PC-3 (cell line): Measurements from ENCODE around the gene LRRTM3. TPM values are rescaled to one million over a fixed set of nuclear protein-coding genes. Genes with fewer than 3 reads are reported as not detected.

Experiments
- ATAC-seq: fragments of 200-7000 bp; cut with Tn5 transposase; 2 replicates; pipeline ENCODE4 v1.9.1; 2020; ENCODE audit warnings: mild to moderate bottlenecking, moderate library complexity
- BruUV-seq: library from RNA; stranded (reverse); fragments of 400-500 nt; replicated peaks from 2 replicates; lab custom pipeline; 2021; lab: Mats Ljungman, UMichigan
- CTCF ChIA-PET: fragments of 300-600 bp; sonication (Branson Sonifier 250); formaldehyde crosslinking; loops from one replicate; lab custom pipeline; 2022; ENCODE audit warnings: antibody characterized with exemption; lab: Charles Lee
- POLR2A ChIA-PET: fragments of 300-600 bp; sonication (Branson Sonifier 250); formaldehyde crosslinking; loops from one replicate; lab custom pipeline; 2022; ENCODE audit warnings: antibody characterized with exemption; ENCODE audit not compliant: unreplicated experiment; lab: Charles Lee
- DNase-seq: peaks from one replicate; pipeline ENCODE4 v3.0.0-alpha.2; 2015
- H2AFZ ChIP-seq: fragments of 300-600 bp; sonication (generic); 2 replicates; pipeline ENCODE4 v1.6.0; 2016; ENCODE audit warnings: antibody characterized with exemption, low read length
- H3F3A ChIP-seq: fragments of 300-600 bp; sonication (generic); one replicate; pipeline ENCODE4 v1.6.0; 2017; ENCODE audit warnings: antibody characterized with exemption, low read length, control low read depth, mild to moderate bottlenecking; ENCODE audit not compliant: unreplicated experiment
- H3K27ac ChIP-seq: fragments of 300-600 bp; sonication (generic); 2 replicates; pipeline ENCODE4 v1.5.1; 2016; ENCODE audit warnings: mild to moderate bottlenecking, low read length
- H3K27me3 ChIP-seq: fragments of 300-600 bp; sonication (generic); 2 replicates; pipeline ENCODE4 v1.6.1; 2016; ENCODE audit warnings: low read length, mixed read lengths
- H3K36me3 ChIP-seq: fragments of 300-600 bp; sonication (generic); 2 replicates; pipeline ENCODE4 v1.6.1; 2016; ENCODE audit warnings: low read depth, mixed run types, low read length, mixed read lengths
- H3K4me1 ChIP-seq: fragments of 300-600 bp; sonication (generic); 2 replicates; pipeline ENCODE4 v1.5.1; 2016; ENCODE audit warnings: low read length; ENCODE audit not compliant: insufficient read depth
- H3K4me2 ChIP-seq: fragments of 300-600 bp; sonication (generic); 2 replicates; pipeline ENCODE4 v1.6.0; 2016; ENCODE audit warnings: low read length
- H3K4me3 ChIP-seq: fragments of 300-600 bp; sonication (generic); 2 replicates; pipeline ENCODE4 v1.5.1; 2016; ENCODE audit warnings: mild to moderate bottlenecking, low read length, mixed read lengths
- H3K79me2 ChIP-seq: fragments of 300-600 bp; sonication (generic); 2 replicates; pipeline ENCODE4 v1.6.1; 2017; ENCODE audit warnings: low read length, mixed read lengths
- H3K9ac ChIP-seq: fragments of 300-600 bp; sonication (generic); 2 replicates; pipeline ENCODE4 v1.6.0; 2016; ENCODE audit warnings: mild to moderate bottlenecking, low read length
- H3K9me2 ChIP-seq: fragments of 300-600 bp; sonication (generic); replicated peaks from 2 replicates; pipeline ENCODE4 v1.6.1; 2016; ENCODE audit warnings: mixed run types, low read length, mixed read lengths
- H3K9me3 ChIP-seq: fragments of 300-600 bp; sonication (generic); 2 replicates; pipeline ENCODE4 v1.6.1; 2016; ENCODE audit warnings: low read length, mixed read lengths
- H4K20me1 ChIP-seq: fragments of 300-600 bp; sonication (generic); 2 replicates; pipeline ENCODE4 v1.6.1; 2016; ENCODE audit warnings: low read length, mixed read lengths
- EZH2 ChIP-seq: fragments of 300-600 bp; sonication (generic); IDR thresholded peaks from one replicate; pipeline ENCODE4 v1.6.1; 2017; ENCODE audit warnings: antibody characterized with exemption, mild to moderate bottlenecking, low read length; ENCODE audit not compliant: unreplicated experiment
- EZH2phosphoT487 ChIP-seq: fragments of 300-600 bp; sonication (generic); IDR thresholded peaks from 2 replicates; pipeline ENCODE4 v1.6.1; 2018; ENCODE audit warnings: mild to moderate bottlenecking, antibody characterized with exemption, low read length, borderline replicate concordance
- intact Hi-C: fragments of 100-400 bp; cut with micrococcal nuclease; formaldehyde crosslinking; loops from 2 replicates; pipeline ENCODE4 v1.9.0; 2023
- total RNA-seq: library from RNA; depleted of rRNA; stranded (reverse); fragments of >200 nt; gene quantifications from 2 replicates; pipeline ENCODE4 v1.2.3, GENCODE V29; 2014
- TF ChIP-seq, protein P1 (sequence below): fragments of 300-600 bp; sonication (generic); conservative IDR thresholded peaks from 2 replicates; pipeline ENCODE4 v1.5.1; 2017; ENCODE audit warnings: antibody characterized with exemption, low read depth, mild to moderate bottlenecking, low read length

LRRTM3 gene
- total RNA-seq, 1 experiment from 2014 or later = 0.15 TPM

DNA sequence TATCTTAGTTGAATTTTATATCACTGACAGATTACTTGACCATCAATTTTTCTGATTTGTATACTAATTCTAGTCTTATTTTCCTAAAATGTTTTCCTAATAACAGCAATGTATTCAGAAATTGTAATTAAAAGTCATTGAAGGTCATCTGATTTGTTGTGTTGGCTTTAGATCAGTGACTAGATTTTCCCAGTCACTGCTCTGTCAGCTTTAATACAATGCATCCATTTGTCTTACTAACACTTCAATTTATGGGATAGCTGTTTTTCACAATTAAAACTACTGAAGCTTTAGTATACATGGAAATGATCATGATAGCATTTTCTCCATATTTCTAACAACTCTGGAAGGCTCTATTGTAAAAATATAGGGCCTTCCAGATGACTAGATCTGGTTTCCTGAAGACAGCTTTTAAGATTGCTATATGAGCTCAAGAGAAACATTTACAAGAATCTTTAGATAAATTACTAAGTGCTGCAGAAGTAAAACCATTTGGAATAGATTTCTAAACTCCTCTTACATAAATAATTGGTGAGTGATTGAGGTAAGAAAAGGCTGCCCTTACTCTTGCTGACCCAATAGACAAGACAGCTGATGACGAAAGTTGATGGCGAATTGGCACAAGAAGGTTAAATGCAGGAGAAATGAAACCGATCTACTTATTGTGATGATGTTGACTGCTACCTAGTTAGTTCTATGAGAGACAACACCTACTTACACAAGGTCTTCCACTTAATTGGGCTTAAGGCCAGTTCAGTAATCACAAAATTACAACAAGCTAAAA is 74.1 kb downstream of the LRRTM3 start:
- DNase-seq = no peak
- POLR2A ChIA-PET = no interaction called here
- Histone ChIP-seq H3K9me2 (no peaks in the 10 kb centered on the region), H3K27me3 (peaks cover 4% of the 10 kb centered on the region; the same call in 1 of the 2 replicates), H3K36me3 (no peaks in the 10 kb centered on the region), H3K9me3 (no peaks in the 10 kb centered on the region), H3K4me2 (no peak overlapping the region), H3K9ac (no peak overlapping the region), H3K27ac (no peak overlapping the region), H3F3A (no peaks in the 10 kb centered on the region), H3K4me1 (peaks cover 17% of the 10 kb centered on the region), H4K20me1 (no peaks in the 10 kb centered on the region), H3K4me3 (no peak overlapping the region), H2AFZ (no peak overlapping the region), H3K79me2 (no peaks in the 10 kb centered on the region)
- BruUV-seq = no TSS peak
- CTCF ChIA-PET = no interaction called here
- intact Hi-C loops = no loop called here
- ATAC-seq = no peak
- TF ChIP-seq, protein P1, sequence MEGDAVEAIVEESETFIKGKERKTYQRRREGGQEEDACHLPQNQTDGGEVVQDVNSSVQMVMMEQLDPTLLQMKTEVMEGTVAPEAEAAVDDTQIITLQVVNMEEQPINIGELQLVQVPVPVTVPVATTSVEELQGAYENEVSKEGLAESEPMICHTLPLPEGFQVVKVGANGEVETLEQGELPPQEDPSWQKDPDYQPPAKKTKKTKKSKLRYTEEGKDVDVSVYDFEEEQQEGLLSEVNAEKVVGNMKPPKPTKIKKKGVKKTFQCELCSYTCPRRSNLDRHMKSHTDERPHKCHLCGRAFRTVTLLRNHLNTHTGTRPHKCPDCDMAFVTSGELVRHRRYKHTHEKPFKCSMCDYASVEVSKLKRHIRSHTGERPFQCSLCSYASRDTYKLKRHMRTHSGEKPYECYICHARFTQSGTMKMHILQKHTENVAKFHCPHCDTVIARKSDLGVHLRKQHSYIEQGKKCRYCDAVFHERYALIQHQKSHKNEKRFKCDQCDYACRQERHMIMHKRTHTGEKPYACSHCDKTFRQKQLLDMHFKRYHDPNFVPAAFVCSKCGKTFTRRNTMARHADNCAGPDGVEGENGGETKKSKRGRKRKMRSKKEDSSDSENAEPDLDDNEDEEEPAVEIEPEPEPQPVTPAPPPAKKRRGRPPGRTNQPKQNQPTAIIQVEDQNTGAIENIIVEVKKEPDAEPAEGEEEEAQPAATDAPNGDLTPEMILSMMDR = no peak
- TF ChIP-seq EZH2 (no peak), EZH2phosphoT487 (no peak)

DNA sequence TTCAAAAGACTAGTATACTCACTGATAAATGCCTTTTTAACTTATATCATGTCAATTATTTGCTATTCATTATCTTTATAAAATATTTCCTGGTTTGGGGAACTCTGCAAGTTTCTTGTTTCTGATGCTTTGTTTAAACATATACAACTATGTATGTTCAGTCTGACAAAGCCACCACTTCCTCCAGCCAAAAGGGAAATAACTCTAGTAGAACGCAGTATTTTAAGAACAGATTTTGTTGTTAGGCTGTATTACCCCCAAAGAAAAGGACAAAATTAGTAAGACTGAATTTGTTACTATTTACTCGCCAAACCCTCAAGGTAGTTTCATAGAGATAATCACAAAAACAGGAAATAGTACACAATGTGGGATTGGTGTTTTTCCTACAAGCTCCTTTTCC is 78.9 kb downstream of the LRRTM3 start:
- no peaks in the 10 kb centered on the region for H3K9me2 ChIP-seq
- H3K79me2 ChIP-seq = no peaks in the 10 kb centered on the region
- POLR2A ChIA-PET = no interaction called here
- H3F3A ChIP-seq = no peaks in the 10 kb centered on the region
- H3K9ac ChIP-seq = no peak overlapping the region
- H4K20me1 ChIP-seq = no peaks in the 10 kb centered on the region
- ATAC-seq (no peak), DNase-seq (no peak)
- peaks cover 5% of the 10 kb centered on the region; the same call in 1 of the 2 replicates for H3K27me3 ChIP-seq
- no peak overlapping the region for H3K4me2 ChIP-seq
- intact Hi-C loops = no loop called here
- H3K4me3 ChIP-seq = no peak overlapping the region
- TF ChIP-seq EZH2phosphoT487 (no peak), EZH2 (no peak)
- H2AFZ ChIP-seq = no peak overlapping the region
- 0 out of 2 replicates have a peak, but pooled peaks cover 5% of the 10 kb centered on the region for H3K4me1 ChIP-seq
- H3K36me3 ChIP-seq = no peaks in the 10 kb centered on the region
- H3K27ac ChIP-seq = no peak overlapping the region
- no peaks in the 10 kb centered on the region for H3K9me3 ChIP-seq
- no TSS peak for BruUV-seq
- CTCF ChIA-PET = no interaction called here

DNA sequence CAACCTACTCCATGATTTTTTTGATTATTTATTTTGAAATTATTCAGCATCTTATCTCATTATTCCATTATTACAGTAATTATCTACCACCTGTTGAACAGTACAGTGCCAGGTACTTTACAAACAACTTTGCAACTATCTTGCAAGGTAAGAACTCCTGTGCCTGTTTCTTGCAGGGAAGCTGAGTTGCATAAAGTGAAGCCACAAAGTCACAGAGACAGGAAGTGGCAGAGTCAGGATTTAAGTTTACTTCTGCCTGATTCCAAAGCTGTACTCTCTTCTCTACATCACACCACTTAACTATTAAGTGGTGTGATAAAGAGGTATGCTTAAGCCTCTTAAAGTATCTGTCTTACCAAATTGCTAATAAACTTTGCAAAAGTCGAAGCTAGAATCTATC is 80.1 kb downstream of the LRRTM3 start:
- no TSS peak for BruUV-seq
- Histone ChIP-seq H3K36me3 (no peaks in the 10 kb centered on the region), H3K9me2 (no peaks in the 10 kb centered on the region), H3K9me3 (no peaks in the 10 kb centered on the region), H3K27ac (no peak overlapping the region), H3K4me2 (no peak overlapping the region), H3K79me2 (no peaks in the 10 kb centered on the region), H3K27me3 (peaks cover 7% of the 10 kb centered on the region; the same call in 1 of the 2 replicates), H4K20me1 (no peaks in the 10 kb centered on the region), H3K4me1 (no peaks in the 10 kb centered on the region), H3F3A (no peaks in the 10 kb centered on the region), H3K9ac (no peak overlapping the region), H2AFZ (no peak overlapping the region), H3K4me3 (no peak overlapping the region)
- POLR2A ChIA-PET = no interaction called here
- TF ChIP-seq, protein P1 = no peak
- no peak for DNase-seq
- no peak for ATAC-seq
- intact Hi-C loops = no loop called here
- CTCF ChIA-PET = no interaction called here
